Mesenchymal stem cell (in vitro differentiated cells and primary cell): ENCODE data around the gene AGPAT4.

Experiments used
- DNase-seq: peaks from one replicate; pipeline ENCODE4 v3.0.0-alpha.2; 2013
- H2AFZ ChIP-seq: one replicate; pipeline ENCODE4 v1.6.1; 2013; ENCODE audit warnings: low read depth, mild to moderate bottlenecking, control low read depth, inconsistent platforms, low read length, moderate library complexity
- H2AK5ac ChIP-seq: 2 replicates; pipeline ENCODE4 v1.6.1; 2013; ENCODE audit warnings: low read length, moderate library complexity, mild to moderate bottlenecking, inconsistent platforms; ENCODE audit not compliant: severe bottlenecking
- H2BK120ac ChIP-seq: one replicate; pipeline ENCODE4 v1.6.1; 2013; ENCODE audit warnings: low read depth, mild to moderate bottlenecking, inconsistent platforms, low read length, moderate library complexity
- H2BK12ac ChIP-seq, 2 experiments: one replicate each; pipeline ENCODE4 v1.6.1; 2013; ENCODE audit warnings: inconsistent platforms in 2 of 2, low read length in 2 of 2, mild to moderate bottlenecking in 2 of 2, moderate library complexity in 2 of 2, control low read depth in 1 of 2
- H2BK15ac ChIP-seq: one replicate; pipeline ENCODE4 v1.6.1; 2013; ENCODE audit warnings: mild to moderate bottlenecking, low read depth, inconsistent platforms; ENCODE audit not compliant: poor library complexity, severe bottlenecking
- H2BK5ac ChIP-seq: 2 replicates; pipeline ENCODE4 v1.6.1; 2013; ENCODE audit warnings: low read depth, mild to moderate bottlenecking, low read length, control low read depth, inconsistent platforms; ENCODE audit not compliant: poor library complexity, severe bottlenecking
- H3K14ac ChIP-seq, 2 experiments: one replicate each; pipeline ENCODE4 v1.6.1; 2013; ENCODE audit warnings: inconsistent platforms in 2 of 2, low read length in 2 of 2, control low read depth in 1 of 2, mild to moderate bottlenecking in 1 of 2, moderate library complexity in 1 of 2
- H3K18ac ChIP-seq, 2 experiments: one replicate each; pipeline ENCODE4 v1.6.1; 2013; ENCODE audit warnings: inconsistent platforms in 2 of 2, low read length in 2 of 2, control low read depth in 1 of 2, low read depth in 1 of 2, mild to moderate bottlenecking in 1 of 2
- H3K23ac ChIP-seq, 2 experiments: one replicate each; pipeline ENCODE4 v1.6.1; 2013; ENCODE audit warnings: inconsistent platforms in 2 of 2, low read length in 2 of 2, mild to moderate bottlenecking in 2 of 2, moderate library complexity in 2 of 2, control low read depth in 1 of 2
- H3K27ac ChIP-seq: 2 replicates; pipeline ENCODE4 v1.5.1; 2013; ENCODE audit warnings: mild to moderate bottlenecking, moderate library complexity, low read length, control low read depth, inconsistent platforms; ENCODE audit not compliant: poor library complexity, severe bottlenecking
- H3K27me3 ChIP-seq, 2 experiments: 2 replicates each; pipeline versions ENCODE4 v1.6.1 to v1.7.0; 2013; ENCODE audit warnings: low read length in 2 of 2, mild to moderate bottlenecking in 2 of 2, moderate library complexity in 2 of 2, control low read depth in 1 of 2, inconsistent platforms in 1 of 2; ENCODE audit not compliant: control insufficient read depth in 1 of 2, insufficient read depth in 1 of 2
- H3K36me3 ChIP-seq, 2 experiments: 2 replicates each; pipeline versions ENCODE4 v1.6.1 to v1.7.0; 2013; ENCODE audit warnings: low read length in 2 of 2, control low read depth in 1 of 2, inconsistent platforms in 1 of 2, low read depth in 1 of 2, mild to moderate bottlenecking in 1 of 2; ENCODE audit not compliant: insufficient read depth in 2 of 2, control insufficient read depth in 1 of 2
- H3K4ac ChIP-seq, 2 experiments: one replicate each; pipeline ENCODE4 v1.6.1; 2013; ENCODE audit warnings: inconsistent platforms in 2 of 2, low read length in 2 of 2, mild to moderate bottlenecking in 2 of 2, moderate library complexity in 2 of 2, control low read depth in 1 of 2, low read depth in 1 of 2
- H3K4me1 ChIP-seq: 2 replicates; pipeline ENCODE4 v1.6.1; 2013; ENCODE audit warnings: low read depth, low read length, control low read depth; ENCODE audit not compliant: control insufficient read depth, insufficient read depth
- H3K4me2 ChIP-seq: 2 replicates; pipeline ENCODE4 v1.6.1; 2013; ENCODE audit warnings: low read length, mild to moderate bottlenecking, inconsistent platforms; ENCODE audit not compliant: poor library complexity, severe bottlenecking
- H3K4me3 ChIP-seq, 2 experiments: 2 replicates each; pipeline versions ENCODE4 v1.5.1 to v1.7.0; 2013; ENCODE audit warnings: low read length in 2 of 2, mild to moderate bottlenecking in 2 of 2, control low read depth in 1 of 2, low read depth in 1 of 2; ENCODE audit not compliant: insufficient read depth in 1 of 2
- H3K79me1 ChIP-seq: replicated peaks from 2 replicates; pipeline ENCODE4 v1.6.1; 2013; ENCODE audit warnings: mild to moderate bottlenecking, control low read depth, low read length, inconsistent platforms; ENCODE audit not compliant: poor library complexity, severe bottlenecking
- H3K9ac ChIP-seq: 2 replicates; pipeline ENCODE4 v1.7.0; 2013; ENCODE audit warnings: mild to moderate bottlenecking, low read length, moderate library complexity
- H3K9me3 ChIP-seq: 2 replicates; pipeline ENCODE4 v1.7.0; 2013; ENCODE audit warnings: mild to moderate bottlenecking, low read length; ENCODE audit not compliant: control insufficient read depth
- H4K8ac ChIP-seq: one replicate; pipeline ENCODE4 v1.6.1; 2013; ENCODE audit warnings: inconsistent platforms, mild to moderate bottlenecking, low read length, moderate library complexity
- H4K91ac ChIP-seq: one replicate; pipeline ENCODE4 v1.6.1; 2013; ENCODE audit warnings: mild to moderate bottlenecking, low read length, inconsistent platforms
- whole genome bisulfite sequencing: methylation state at CpG from one replicate; pipeline ENCODE4 v1.1.7; 2013; ENCODE audit warnings: mixed read lengths; 5-methylcytosine and 5-hydroxymethylcytosine counted together

AGPAT4 gene

DNA sequence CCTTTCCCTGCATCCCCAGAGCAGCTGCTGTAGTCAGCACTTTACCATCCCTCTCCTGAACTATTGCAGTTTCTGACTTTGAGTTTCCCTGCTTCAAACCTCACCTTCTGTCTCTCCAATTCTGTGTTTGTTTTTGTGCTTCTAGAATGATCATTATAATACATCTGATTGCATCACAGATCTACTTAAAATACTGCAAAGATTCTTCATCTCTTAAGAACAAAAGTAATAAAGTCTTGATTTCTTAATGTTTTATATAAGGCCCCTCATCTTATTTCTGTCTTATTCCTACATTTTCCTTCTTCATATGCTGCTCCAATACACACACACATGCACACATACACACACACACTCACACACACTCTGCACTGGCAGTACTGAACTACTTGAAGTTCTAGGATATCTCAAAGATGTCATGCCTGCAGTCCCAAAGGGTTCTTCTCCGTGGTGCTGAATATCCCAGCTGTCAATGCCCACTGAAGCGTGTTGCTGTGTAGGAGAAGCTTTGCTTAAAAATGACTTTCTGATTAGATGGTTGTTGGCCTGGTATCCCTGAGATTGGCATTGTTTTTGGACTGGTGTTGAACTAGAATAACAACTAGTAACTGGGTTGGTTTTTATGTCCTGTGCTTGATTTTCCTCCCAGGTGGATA lies 185.1 kb downstream of the AGPAT4 start:
- H3K36me3 ChIP-seq: peaks cover 16 to 85% of the 10 kb centered on the region in 2 experiments
- H3K23ac ChIP-seq: no peak overlapping the region
- no peak overlapping the region for H2BK120ac ChIP-seq
- no peak overlapping the region for H2BK15ac ChIP-seq
- H3K9ac ChIP-seq: no peak overlapping the region
- H3K4me3 ChIP-seq: no peak overlapping the region
- H4K91ac ChIP-seq: no peak overlapping the region
- no peak overlapping the region for H3K18ac ChIP-seq
- no peak overlapping the region for H4K8ac ChIP-seq
- no peaks in the 10 kb centered on the region for H3K9me3 ChIP-seq
- H2BK5ac ChIP-seq: no peak overlapping the region
- H3K27me3 ChIP-seq: no peaks in the 10 kb centered on the region
- H3K79me1 ChIP-seq: peaks cover 6% of the 10 kb centered on the region
- H2AFZ ChIP-seq: no peak overlapping the region
- peak; percentile 26 for DNase-seq
- H2BK12ac ChIP-seq: no peak overlapping the region
- no peak overlapping the region for H3K4me2 ChIP-seq
- 93% methylated on average over 2 of the region's 2 CpGs for WGBS
- H3K4me1 ChIP-seq: no peaks in the 10 kb centered on the region
- no peak overlapping the region for H3K14ac ChIP-seq
- no peak overlapping the region for H2AK5ac ChIP-seq
- H3K4ac ChIP-seq: no peak overlapping the region
- no peak overlapping the region for H3K27ac ChIP-seq

DNA sequence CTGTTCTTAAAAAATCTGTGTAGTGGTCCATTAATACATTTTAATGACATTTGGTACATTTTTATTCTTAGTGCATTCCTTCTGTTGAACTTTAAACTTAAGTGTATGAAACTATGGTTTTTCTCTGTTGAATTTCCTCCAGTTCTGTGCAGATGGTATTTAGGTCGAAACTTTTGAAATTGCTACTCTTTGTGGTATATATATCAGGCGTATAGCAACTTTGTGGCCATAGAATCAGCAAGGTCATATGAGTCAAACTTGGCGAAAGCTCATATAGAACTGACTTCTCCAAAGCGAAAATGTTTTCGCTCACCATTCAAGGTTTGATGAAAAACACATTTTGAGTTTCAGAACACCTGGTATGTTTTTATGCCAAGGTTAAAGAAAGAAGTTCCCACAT lies 188.6 kb downstream of the AGPAT4 start:
- no peak overlapping the region for H4K91ac ChIP-seq
- no peak overlapping the region for H4K8ac ChIP-seq
- H3K79me1 ChIP-seq: peaks cover 3% of the 10 kb centered on the region
- no peak overlapping the region for H3K18ac ChIP-seq
- H3K14ac ChIP-seq: no peak overlapping the region
- no peak overlapping the region for H2BK5ac ChIP-seq
- H3K23ac ChIP-seq: no peak overlapping the region
- H3K27ac ChIP-seq: no peak overlapping the region
- no peak overlapping the region for H3K4ac ChIP-seq
- H2BK12ac ChIP-seq: no peak overlapping the region
- H3K4me3 ChIP-seq: no peak overlapping the region
- peaks cover 21 to 95% of the 10 kb centered on the region in 2 experiments for H3K36me3 ChIP-seq
- H2BK120ac ChIP-seq: no peak overlapping the region
- no peak overlapping the region for H2AK5ac ChIP-seq
- no peak for DNase-seq
- H3K9me3 ChIP-seq: no peaks in the 10 kb centered on the region
- H3K4me2 ChIP-seq: no peak overlapping the region
- no peaks in the 10 kb centered on the region for H3K27me3 ChIP-seq
- 97% methylated on average over 5 of the region's 5 CpGs for WGBS
- no peak overlapping the region for H2AFZ ChIP-seq
- H3K4me1 ChIP-seq: no peaks in the 10 kb centered on the region
- no peak overlapping the region for H2BK15ac ChIP-seq
- no peak overlapping the region for H3K9ac ChIP-seq

DNA sequence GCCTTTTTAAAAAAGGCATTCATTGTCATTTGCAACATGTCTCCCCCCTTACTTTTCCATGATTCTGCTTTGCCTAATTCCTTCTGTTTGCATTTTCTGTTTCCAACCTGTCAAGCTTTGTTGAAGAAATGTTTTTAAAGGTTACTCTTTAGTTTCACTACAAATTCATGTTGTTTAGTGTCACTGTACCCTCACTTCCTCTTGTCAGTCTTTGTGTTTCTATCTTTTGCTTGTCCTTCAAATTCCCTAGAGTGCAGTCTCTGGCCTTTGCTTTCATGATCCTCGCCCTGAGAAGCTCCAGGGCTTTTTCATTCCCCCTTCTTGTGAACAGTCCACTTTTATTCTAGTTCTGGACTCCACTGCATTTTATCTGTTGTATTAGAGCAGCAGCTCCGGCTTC lies 191.6 kb downstream of the AGPAT4 start:
- no peak overlapping the region for H3K4me3 ChIP-seq
- H2BK12ac ChIP-seq: no peak overlapping the region
- H2BK120ac ChIP-seq: no peak overlapping the region
- H2BK5ac ChIP-seq: no peak overlapping the region
- H2AFZ ChIP-seq: no peak overlapping the region
- no peak overlapping the region for H3K23ac ChIP-seq
- H3K4me2 ChIP-seq: no peak overlapping the region
- peaks cover 1% of the 10 kb centered on the region for H3K4me1 ChIP-seq
- no peak overlapping the region for H4K8ac ChIP-seq
- no peak overlapping the region for H3K9ac ChIP-seq
- H3K18ac ChIP-seq: no peak overlapping the region
- WGBS: 79% methylated on average over 2 of the region's 2 CpGs
- no peak overlapping the region for H2BK15ac ChIP-seq
- no peak overlapping the region for H3K14ac ChIP-seq
- peaks cover 3% of the 10 kb centered on the region for H3K79me1 ChIP-seq
- H3K27ac ChIP-seq: no peak overlapping the region
- H3K27me3 ChIP-seq: no peaks in the 10 kb centered on the region
- no peak overlapping the region for H3K4ac ChIP-seq
- peaks cover 23 to 69% of the 10 kb centered on the region in 2 experiments for H3K36me3 ChIP-seq
- no peak overlapping the region for H4K91ac ChIP-seq
- no peaks in the 10 kb centered on the region for H3K9me3 ChIP-seq
- no peak for DNase-seq
- no peak overlapping the region for H2AK5ac ChIP-seq

GRCh38 chr6:161080263-161080970 lies 193.4 kb downstream of the AGPAT4 start:
- H3K27me3 ChIP-seq: no peaks in the 10 kb centered on the region
- H2BK15ac ChIP-seq: no peak overlapping the region
- no peak overlapping the region for H4K91ac ChIP-seq
- peaks cover 23 to 65% of the 10 kb centered on the region in 2 experiments for H3K36me3 ChIP-seq
- no peak overlapping the region for H2BK5ac ChIP-seq
- peaks cover 1% of the 10 kb centered on the region for H3K79me1 ChIP-seq
- H3K9me3 ChIP-seq: no peaks in the 10 kb centered on the region
- no peak overlapping the region for H2AK5ac ChIP-seq
- H3K4ac ChIP-seq: no peak overlapping the region
- no peak overlapping the region for H3K18ac ChIP-seq
- H3K23ac ChIP-seq: no peak overlapping the region
- no peak overlapping the region for H3K4me3 ChIP-seq
- H3K4me2 ChIP-seq: no peak overlapping the region
- peaks cover 1% of the 10 kb centered on the region for H3K4me1 ChIP-seq
- H2BK12ac ChIP-seq: no peak overlapping the region
- H2BK120ac ChIP-seq: no peak overlapping the region
- no peak overlapping the region for H3K27ac ChIP-seq
- H3K14ac ChIP-seq: no peak overlapping the region
- no peak for DNase-seq
- H3K9ac ChIP-seq: no peak overlapping the region
- H4K8ac ChIP-seq: no peak overlapping the region
- H2AFZ ChIP-seq: no peak overlapping the region
- 97% methylated on average over 11 of the region's 12 CpGs for WGBS
